ENCODE data around the gene NR4A2.

DNA sequence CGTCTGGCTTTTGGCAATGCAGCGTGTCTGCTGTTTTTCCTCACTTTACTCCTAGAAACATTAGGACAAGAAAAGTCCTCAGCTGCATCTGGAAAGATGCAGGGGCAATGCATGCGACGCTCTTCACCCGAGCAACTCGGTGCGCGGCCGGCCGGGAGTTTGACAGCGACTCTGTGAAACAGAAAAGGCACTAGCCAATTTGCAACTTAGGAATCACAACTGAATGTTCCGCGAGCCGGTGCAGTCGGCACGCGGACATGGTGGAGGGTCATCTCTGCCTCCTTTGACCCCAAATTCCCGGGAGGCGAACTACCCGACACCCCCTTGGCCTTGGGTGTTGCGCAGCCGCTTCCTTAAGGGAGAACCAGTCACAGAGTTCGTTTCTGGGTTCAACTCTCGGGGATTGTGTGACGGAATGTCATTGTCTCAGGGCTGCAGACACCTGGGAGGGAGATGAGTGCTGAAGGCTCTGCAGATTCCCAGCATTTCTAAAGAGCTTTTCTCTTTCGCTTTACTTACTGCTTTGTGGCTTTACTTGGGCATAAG, 9.8 kb downstream of the NR4A2 start:
- TF ChIP-seq SIN3A (IDR thresholded peaks at IDR 0.05; ENCODE audit: borderline replicate concordance, insufficient read depth, low read depth, low read length) = no peak
- TF ChIP-seq CTCF (IDR thresholded peaks at IDR 0.05) = no peak
- no peak for TF ChIP-seq POLR2AphosphoS5 (IDR thresholded peaks at IDR 0.05; ENCODE audit: low read depth, low read length)
- no peak for TF ChIP-seq TCF7L2 (IDR thresholded peaks at IDR 0.05; ENCODE audit: low read depth, low read length)
